OCI-LY1 (cell line): Measurements from ENCODE around the gene RNF166.

ENCODE experiments used
- EZH2 ChIP-seq: fragments of 200-600 bp; sonication (generic), shearing (Covaris generic); IDR thresholded peaks from 2 replicates; pipeline ENCODE4 v1.8.0; 2017; ENCODE audit warnings: borderline replicate concordance, mixed run types, mild to moderate bottlenecking, antibody characterized with exemption, low read length, moderate library complexity, mixed read lengths
- TF ChIP-seq, protein P1 (sequence below): fragments of 200-600 bp; sonication (generic), shearing (Covaris generic); IDR thresholded peaks from 2 replicates; pipeline ENCODE4 v1.5.1; 2017; ENCODE audit warnings: mild to moderate bottlenecking, antibody characterized with exemption, low read length, moderate library complexity, mixed read lengths

DNA sequence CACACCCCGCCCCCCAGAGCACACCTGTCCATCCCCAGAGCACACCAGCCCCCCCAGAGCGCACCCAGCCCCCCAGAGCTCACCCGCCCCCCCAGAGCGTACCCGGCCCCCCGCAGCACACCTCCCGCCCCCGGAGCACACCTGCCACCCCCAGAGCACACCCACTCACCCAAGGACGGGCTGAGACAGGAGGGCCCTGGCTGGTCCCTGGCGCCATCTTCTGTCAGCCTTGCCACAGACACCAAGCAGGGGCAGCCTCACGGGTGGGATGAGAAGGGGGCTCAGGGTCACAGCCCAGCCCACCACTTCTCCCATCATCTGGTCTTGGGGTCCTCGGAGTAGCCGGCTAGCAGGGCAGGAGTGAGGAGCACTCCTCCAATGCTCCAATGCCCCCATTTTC is 47.0 kb upstream of the RNF166 start:
- TF ChIP-seq, protein P1, sequence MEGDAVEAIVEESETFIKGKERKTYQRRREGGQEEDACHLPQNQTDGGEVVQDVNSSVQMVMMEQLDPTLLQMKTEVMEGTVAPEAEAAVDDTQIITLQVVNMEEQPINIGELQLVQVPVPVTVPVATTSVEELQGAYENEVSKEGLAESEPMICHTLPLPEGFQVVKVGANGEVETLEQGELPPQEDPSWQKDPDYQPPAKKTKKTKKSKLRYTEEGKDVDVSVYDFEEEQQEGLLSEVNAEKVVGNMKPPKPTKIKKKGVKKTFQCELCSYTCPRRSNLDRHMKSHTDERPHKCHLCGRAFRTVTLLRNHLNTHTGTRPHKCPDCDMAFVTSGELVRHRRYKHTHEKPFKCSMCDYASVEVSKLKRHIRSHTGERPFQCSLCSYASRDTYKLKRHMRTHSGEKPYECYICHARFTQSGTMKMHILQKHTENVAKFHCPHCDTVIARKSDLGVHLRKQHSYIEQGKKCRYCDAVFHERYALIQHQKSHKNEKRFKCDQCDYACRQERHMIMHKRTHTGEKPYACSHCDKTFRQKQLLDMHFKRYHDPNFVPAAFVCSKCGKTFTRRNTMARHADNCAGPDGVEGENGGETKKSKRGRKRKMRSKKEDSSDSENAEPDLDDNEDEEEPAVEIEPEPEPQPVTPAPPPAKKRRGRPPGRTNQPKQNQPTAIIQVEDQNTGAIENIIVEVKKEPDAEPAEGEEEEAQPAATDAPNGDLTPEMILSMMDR = peak; percentile 8; the same call in 1 of the 2 replicates
- TF ChIP-seq EZH2 = no peak
